Body of pancreas (tissue), 4 donors: ENCODE measurements around the gene TYW1.
"Not testable (repeated sequence)": the region's sequence is repeated elsewhere in the genome, so short reads cannot be mapped to it uniquely, and the experiment has no call there.

Experiments used
- POLR2A ChIP-seq, 3 donors: fragments of 450-650 bp; IDR thresholded peaks; one replicate each; pipeline ENCODE4 v1.6.1; 2016; ENCODE audit warnings: antibody characterized with exemption in 3 of 3, mild to moderate bottlenecking in 2 of 3
- TF ChIP-seq, protein P1 (sequence below), 7 experiments: fragments of 450-650 bp in 4 of 7; fragments of 200-600 bp in 3 of 7; sonication (generic) in 3 of 7; IDR thresholded peaks; one replicate each; pipeline ENCODE4 v1.5.1; 2016 to 2019; ENCODE audit warnings: antibody characterized with exemption in 7 of 7

DNA sequence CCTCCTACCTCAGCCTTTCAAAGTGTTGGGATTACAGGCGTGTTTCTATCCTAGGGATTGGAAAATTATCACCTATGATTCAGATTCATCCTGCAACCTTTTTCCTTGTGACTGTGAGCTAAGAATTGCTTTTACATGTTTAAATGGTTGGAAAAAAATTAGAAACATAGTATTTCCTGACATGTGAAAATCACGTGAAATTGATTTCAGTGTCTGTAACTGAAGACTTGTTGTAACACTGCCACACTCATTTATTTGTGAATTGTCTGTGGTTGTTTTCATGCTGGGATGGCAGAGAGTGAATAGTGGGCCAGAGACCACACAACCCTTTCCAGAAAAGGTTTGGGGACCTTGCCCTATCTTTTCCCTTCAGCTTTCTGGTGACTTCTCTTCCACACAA lies 273.3 kb downstream of the TYW1 start:
- TF ChIP-seq, protein P1, sequence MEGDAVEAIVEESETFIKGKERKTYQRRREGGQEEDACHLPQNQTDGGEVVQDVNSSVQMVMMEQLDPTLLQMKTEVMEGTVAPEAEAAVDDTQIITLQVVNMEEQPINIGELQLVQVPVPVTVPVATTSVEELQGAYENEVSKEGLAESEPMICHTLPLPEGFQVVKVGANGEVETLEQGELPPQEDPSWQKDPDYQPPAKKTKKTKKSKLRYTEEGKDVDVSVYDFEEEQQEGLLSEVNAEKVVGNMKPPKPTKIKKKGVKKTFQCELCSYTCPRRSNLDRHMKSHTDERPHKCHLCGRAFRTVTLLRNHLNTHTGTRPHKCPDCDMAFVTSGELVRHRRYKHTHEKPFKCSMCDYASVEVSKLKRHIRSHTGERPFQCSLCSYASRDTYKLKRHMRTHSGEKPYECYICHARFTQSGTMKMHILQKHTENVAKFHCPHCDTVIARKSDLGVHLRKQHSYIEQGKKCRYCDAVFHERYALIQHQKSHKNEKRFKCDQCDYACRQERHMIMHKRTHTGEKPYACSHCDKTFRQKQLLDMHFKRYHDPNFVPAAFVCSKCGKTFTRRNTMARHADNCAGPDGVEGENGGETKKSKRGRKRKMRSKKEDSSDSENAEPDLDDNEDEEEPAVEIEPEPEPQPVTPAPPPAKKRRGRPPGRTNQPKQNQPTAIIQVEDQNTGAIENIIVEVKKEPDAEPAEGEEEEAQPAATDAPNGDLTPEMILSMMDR (IDR thresholded peaks at IDR 0.05) = not testable (repeated sequence)
- TF ChIP-seq POLR2A (IDR thresholded peaks at IDR 0.05) = not testable (repeated sequence)
